Fibroblast of skin of left biceps (primary cell): Measurements from ENCODE around the gene DLGAP1.
"Not testable (repeated sequence)": the region's sequence is repeated elsewhere in the genome, so short reads cannot be mapped to it uniquely, and the experiment has no call there.

ENCODE experiments used
- DNase-seq, 2 experiments: peaks; one replicate each; pipeline ENCODE4 v3.0.0-alpha.2; 2013; ENCODE audit warnings: low read depth in 2 of 2

Gene DLGAP1

DNA sequence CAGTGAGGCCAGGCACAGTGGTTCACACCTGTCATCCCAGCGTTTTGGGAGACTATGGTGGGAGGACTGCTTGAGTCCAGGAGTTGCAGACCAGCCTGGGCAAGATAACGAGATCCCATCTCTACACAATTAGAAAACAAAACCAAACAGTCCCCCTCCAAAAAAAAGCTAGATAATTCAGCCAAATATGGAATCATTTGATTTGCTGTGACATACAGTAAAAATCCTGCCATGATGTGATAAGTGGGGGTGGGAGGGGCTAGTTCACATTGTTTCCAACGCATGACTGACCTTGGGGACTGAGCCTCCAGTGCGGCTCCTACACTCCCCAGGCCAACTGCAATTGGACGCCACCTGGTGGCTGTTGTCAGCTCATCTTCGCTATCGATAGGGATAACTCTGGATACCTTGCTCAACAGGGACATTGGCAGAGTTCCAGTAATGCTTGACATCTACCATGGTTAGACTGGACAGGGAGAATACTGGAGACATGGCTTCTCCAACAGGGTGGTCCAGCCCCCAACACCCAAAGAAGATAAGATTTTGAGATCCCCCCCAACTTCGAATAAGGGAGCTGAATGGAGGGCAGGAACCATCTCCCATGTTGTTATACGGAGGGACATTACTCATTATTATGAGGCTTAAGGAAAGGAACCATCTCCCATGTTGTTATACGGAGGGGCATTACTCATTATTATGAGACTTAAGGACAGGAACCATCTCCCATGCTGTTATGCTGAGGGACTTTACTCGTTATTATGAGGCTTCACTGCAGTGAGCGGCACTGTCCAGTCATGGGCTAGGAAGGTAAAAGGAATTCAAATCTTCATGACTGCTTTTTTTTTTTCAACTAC, 869.2 kb downstream of the DLGAP1 start:
- DNase-seq, result no peak

- no peak for DNase-seq
Observed at GRCh38 chr18:3584897-3585460, 870.1 kb downstream of the DLGAP1 start.

DNA sequence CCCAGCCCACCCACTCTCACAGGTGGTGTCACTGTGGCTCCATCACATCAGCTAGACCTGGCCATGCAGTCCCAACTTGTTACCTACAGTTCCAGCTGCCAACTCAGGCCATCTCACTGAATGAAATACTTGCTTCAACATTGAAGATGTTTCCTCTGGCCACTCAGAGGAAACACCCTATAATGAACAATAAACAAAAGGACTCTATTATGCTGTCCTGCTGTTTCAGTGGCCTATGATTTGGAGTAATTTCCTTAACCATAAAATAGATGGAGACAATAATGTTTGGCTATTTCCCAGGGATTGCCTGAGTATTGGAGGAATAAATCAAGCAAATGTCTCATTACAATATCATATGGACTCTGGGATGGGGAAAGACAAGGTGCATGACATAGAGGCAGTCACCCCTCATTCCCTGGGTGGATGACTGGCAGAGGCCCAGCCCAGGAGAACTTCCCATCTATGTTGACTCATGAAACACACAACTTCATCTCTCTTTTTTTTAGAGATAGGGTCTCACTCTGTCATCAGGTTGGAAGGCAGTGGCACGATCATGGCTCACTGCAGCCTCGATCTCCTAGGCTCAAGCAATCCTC, 870.7 kb downstream of the DLGAP1 start:
- no peak for DNase-seq

- no peak for DNase-seq
Observed at GRCh38 chr18:3583873-3584247, 871.2 kb downstream of the DLGAP1 start.

DNA sequence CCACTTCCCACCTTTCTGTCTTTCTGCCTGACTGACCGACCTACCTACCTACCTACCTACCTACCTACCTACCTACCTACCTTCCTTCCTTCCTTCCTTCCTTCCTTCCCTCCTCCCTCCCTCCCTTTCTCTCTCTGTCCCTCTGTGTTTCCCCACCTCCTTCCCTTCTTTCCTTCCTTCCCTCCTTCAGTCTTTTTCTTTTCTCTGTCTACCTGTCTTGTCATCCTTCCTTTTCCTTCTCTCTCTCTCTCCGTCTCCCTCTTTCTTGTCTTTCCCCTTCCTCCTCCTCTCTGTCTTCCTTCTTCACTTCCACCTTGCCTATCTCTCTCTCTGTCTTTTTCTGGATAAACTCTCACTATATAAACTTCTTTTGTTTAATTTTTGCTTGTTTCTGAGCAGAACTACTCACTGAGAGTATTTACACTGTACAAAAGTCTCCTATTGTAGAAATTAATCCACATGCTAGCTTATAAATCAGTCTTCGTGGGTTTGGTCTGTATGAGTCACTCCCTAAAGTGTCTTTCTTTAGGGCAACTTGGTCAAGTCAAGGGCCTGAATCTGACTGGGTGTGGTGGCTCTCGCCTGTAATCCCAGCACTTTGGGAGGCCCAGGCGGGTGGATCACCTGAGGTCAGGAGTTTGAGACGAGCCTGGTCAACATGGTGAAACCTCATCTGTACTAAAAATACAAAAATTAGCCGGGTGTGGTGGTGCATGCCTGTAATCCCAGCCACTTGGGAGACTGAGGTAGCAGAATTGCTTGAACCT, 871.8 kb downstream of the DLGAP1 start:
- DNase-seq, result not testable (repeated sequence)

DNA sequence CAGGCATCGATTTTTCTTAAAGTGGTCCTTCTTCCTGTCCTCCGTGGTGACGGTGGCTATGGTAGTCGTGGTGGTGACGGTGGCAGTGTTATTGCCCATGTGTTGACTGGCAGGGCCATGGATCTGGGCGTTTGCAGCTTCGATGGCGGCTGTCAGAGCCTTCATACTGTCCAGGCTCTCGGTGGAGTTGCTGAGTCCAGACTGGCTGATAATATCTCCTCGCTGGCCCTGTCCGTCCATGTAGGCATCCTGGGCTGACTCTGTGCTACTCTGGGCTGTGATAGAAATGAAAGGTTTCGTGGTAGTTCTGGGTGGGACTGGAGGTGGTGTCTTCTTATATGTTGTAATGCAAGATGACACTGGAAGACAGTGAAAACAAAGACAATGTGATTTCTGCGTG, 873.2 kb downstream of the DLGAP1 start:
- no peak for DNase-seq

DNA sequence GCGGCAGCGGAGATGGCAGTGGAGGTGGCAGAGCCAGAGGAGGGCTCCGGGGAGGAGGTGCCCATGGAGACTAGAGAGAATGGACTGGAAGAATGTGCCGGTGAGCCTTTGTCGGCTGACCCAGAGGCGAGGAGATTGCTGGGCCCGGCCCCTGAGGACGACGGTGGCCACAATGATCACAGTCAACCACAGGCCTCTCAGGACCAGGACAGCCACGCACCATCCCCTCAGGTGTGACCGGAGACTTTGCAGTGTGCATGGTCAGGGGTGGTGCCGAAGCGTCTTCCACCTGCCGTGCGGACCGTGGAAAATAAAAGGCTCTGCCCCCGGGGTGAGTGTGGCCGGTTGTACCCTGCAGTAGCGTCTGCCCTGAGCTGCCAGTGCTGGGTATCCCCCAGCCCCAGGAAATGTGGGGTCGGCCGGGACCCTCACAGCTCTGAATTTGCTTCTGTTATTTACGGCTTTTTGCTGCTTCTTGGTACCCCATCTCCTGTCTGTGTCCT, 874.5 kb downstream of the DLGAP1 start:
- not testable (repeated sequence) for DNase-seq

DNA sequence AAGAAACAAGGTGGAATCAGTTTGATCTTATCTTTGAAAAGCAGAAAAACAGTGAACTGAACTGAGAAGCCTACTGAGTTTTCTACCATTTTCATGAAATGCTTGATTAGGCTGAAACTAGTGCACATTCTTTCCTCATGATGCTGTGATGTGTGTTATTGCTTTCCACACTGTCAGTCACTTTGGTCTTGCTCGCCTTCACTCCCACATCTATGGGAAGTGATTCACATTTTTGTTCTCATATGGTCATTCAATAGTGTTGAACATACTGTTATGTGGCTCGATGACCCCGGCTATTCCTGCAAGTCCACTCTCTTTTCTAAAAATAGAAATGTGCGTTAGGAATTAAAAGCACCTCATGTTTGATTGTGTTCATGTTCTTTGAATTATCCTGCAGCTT, 875.4 kb downstream of the DLGAP1 start:
- DNase-seq, result no peak

DNA sequence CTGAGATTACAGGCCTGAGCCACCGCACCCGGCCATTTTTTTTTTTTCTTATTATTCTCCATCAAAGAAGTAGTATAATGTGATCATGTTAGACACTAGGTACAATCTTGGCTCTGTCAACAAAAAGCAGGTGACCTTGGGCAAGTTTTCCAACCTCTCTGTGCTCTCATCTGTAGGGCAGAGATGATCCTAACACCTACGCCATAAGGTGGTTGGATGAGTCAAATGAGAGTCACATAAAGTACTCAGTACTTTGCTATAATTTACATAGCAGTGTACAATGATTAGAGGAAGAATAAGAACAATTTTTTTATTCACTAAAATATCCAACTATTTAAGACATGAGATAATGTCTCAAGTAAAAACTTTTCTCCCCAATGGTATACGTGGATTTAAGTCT, 876.5 kb downstream of the DLGAP1 start:
- no peak for DNase-seq

GRCh38 chr18:3577281-3577855, 877.7 kb downstream of the DLGAP1 start:
- DNase-seq, result no peak

GRCh38 chr18:3572761-3573160, 882.3 kb downstream of the DLGAP1 start:
- no peak for DNase-seq

- no peak for DNase-seq
Observed at GRCh38 chr18:3566851-3567250, 888.3 kb downstream of the DLGAP1 start.

- no peak for DNase-seq
Observed at GRCh38 chr18:3560755-3561154, 894.4 kb downstream of the DLGAP1 start.

- DNase-seq, result no peak
Observed at GRCh38 chr18:3554811-3555427, 900.2 kb downstream of the DLGAP1 start.

GRCh38 chr18:3554091-3554601, 901.0 kb downstream of the DLGAP1 start:
- DNase-seq, result no peak

GRCh38 chr18:3552305-3552704, 902.8 kb downstream of the DLGAP1 start:
- no peak for DNase-seq

- no peak for DNase-seq
Observed at GRCh38 chr18:3547891-3548615, 907.1 kb downstream of the DLGAP1 start.

GRCh38 chr18:3546106-3546505, 909.0 kb downstream of the DLGAP1 start:
- DNase-seq, result no peak

DNA sequence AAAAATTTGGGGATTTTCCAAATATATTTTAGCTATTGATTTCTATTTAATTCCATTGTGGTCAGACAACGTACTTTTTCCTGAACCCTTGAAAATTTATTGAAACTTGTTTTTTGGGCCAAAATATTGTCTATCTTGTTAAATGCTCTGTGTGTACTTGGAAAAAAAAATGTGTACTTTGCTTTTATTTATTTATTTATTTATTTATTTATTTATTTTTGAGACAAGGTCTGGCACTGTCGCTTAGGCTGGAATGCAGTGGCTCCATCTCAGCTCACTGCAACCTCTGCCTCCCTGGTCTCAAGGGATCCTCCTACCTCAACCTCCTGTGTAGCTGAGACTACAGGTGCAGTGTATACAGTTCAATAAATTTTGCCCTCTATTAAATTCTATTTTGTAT, 910.6 kb downstream of the DLGAP1 start:
- DNase-seq, result no peak
